Epidermal melanocyte (primary cell): ENCODE data around the gene SLC9A9.

Experiments used
- DNase-seq: peaks from one replicate; pipeline ENCODE4 v3.0.0; 2011; ENCODE audit warnings: low spot score; ENCODE audit not compliant: insufficient read length

The SLC9A9 gene

DNA sequence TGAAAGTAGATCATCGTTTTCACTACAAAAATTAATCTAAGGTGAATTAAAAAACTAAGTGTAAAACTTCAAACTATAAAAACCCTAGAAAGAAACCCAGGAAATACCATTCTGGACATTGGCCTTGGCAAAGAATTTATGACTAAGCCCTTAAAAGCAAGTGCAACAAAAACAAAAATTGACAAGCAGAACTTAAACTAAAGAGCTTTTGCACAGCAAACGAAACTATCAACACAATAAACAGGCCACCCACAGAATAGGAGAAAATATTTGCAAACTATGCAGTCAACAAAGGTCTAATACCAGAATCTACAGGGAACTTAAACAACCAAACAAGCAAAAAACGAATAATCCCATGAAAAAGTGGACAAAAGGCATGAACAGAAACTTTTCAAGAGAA, 426.7 kb downstream of the SLC9A9 start:
- DNase-seq, result no peak

DNA sequence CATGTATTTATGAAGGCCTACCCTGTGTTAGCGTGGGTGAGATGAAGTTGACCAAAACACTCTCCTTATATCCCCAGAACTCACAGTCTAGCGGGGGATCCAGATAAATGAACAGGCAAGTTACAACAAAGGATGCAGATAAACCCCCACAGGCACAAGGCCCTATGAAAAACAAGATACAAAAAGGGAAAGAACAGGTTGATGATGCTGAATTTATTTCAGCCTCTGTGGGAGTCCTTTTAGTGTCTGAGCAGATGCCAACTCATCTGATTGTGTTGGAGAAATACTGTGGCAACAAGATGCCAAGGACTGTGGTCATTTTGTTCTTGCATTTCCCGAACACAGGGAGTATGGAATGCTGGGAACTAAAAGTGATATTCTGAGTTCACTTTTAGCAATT, 428.7 kb downstream of the SLC9A9 start:
- DNase-seq, result no peak

DNA sequence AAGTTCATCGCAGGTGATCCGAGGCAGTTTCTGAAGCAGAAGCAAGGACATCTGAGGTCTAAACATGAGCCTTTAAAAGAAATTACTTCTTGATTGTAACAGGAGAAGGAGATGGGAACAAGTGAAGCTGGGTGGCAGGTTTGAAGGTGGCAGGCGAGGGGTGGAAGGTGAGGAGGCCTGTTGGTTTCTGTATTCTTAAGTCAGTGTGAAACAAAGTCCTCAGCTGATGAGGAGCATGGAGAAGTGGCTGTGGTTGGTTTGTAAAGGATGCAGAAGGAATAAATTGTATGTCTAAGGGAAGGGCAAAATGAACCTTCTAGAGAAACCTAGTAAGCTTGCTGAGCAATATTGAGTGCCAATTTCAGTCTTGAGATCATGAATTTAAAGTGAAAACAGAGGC, 429.9 kb downstream of the SLC9A9 start:
- no peak for DNase-seq

DNA sequence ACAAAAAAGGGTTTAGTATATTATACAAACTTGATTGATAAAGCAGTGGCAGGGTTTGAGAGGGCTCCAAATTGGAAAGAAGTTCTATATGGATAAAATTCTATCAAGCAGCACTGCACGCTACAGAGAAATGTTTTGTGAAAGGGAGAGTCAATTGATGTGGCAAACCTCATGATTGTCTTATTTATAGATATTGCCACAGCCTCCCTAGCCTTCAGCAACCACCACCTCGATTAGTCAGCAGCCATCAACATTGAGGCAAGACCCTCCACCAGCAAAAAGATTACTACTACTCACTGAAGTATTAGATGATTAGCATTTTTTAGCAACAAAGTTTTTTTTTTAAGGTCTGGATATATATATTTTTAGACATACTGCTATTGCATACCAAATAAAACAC, 432.0 kb downstream of the SLC9A9 start:
- DNase-seq, result no peak

DNA sequence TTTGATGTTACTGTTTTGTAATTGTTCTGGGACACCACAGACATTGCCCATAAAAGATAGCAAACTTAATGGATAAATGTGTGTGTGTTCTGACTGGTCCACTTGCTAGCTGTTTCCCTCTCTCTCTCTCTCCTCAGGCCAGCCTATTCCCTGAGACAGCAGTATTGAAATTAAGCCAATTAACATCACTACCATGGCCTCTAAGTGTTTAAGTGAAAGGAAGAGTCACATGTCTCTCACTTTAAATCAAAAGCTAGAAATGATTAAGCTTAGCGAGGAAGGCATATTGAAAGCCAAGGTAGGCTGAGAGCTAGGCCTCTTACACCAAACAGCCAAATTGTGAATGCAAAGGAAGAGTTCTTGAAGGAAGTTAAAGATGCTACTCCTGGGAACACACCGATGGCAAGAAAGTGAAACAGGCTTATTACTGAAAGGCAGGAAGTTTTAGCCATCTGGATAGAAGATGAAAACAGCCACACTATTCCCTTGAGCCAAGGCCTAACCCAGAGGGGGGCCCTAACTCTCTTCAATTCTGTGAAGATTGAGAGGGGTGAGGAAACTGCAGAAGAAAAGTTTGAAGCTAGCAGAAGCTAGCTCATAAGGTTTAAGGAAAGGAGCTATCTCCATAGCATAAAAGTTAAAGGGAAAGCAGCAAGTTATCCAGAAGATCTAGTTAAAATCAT, 433.6 kb downstream of the SLC9A9 start:
- no peak for DNase-seq

DNA sequence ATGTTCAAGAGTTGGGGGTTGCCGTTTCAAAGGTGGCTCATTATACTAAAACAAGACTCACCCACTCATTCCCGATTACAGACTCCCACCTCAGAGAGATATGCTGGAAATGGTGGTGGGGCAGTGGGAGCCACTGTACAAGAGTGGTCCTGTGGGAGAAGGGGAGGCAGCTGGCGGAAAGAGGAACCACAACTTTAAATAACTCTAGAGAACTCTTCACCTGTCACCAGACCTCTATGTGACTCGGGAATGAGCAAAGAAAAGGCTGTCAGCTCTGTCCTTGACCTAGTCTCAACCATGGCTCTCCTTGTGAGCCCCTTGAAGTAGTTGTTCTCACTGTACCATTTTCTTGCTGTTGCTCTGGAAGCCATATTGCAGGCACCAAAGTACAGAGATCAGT, 434.9 kb downstream of the SLC9A9 start:
- no peak for DNase-seq

DNA sequence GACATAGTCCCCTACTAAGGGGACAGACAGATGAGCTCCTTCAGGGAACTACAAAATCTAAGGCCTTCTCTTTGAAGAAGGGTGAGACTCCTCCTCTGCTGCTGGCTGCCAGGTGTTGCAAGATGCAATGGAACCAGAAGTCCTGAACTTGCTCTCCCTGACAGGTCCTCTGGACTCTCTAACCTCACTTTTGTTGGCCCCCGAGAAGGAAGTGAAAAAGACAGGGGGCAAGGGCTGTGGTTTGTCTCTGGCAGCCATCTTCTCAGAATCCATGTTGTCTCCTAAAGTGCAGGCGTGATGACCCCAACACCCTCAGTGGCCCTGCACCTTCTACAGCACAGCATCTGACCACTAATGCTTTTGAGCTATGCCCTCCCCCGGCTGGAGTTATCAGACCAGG, 436.2 kb downstream of the SLC9A9 start:
- no peak for DNase-seq

DNA sequence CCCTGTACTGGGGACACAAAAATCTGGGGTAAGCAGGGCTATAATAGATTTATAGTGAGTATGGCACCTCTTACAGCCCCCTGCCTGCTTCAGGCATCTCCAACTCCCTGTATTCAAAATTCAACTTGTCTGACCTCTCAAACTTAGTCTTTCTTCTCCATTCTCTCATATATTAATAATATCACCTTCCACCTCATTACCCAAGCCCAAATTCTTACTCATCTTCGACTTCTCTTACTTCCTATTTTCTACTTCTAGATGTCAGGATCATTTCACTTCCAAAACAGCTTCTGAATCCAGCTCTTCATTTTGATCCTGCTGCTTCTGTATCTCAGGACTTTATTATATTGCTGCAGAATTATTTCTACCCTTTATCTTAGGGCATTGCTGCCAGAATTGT, 438.0 kb downstream of the SLC9A9 start:
- DNase-seq, result no peak

DNA sequence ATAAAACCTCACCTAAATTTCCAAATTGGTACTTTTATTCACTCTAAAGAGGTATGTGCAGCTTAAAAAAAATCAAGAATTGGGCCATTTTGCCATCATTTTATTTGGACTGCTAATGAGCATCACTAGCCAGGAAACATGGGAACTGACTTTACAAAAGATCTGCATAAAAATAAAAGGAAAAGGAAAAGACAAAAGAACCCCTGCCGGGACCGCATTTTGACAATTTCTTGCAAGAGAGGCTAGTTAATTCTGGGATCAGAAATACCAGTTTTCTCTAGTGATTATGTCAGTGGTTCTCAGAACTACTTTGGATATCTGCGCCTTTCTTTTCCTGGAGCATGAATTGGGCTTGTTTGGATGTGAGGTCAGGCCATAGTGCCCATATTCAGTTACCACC, 439.5 kb downstream of the SLC9A9 start:
- DNase-seq, result no peak

DNA sequence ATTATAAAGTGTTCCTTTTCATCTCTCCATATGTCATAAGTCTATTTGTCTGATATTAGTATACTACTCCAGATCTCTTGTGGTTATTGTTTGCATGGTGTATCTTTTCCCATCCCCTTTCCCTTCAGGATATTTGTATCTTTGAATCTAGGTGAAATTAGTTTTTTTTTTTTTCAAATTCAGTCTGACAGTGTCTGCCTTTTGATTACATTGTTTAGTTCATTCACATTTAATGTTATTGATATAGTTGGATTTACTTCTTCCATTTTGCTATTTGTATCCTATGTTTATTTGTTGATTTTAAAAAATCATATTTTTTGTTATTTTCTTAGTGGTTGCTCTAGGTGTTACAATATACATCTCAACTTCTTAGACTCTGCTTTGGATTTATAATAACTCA, 445.7 kb downstream of the SLC9A9 start:
- no peak for DNase-seq

DNA sequence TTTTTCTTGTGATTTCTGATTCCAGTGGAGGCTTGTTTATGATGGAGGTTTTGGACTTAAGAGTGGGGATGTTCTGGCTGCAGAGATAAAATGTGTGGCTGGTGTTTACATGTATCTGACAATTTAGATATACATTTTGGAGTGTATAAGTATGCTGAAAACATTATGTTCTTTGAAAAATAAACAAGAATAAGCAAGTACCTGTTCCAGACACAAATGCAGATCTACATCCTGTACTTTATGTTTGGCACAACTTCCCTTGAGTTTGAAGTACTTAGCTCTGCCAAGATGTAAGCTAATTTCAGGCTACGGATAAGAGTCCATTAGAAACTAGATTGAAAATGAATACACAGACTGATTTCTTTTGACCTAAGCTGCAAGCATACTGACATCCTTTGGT, 451.5 kb downstream of the SLC9A9 start:
- DNase-seq, result no peak

DNA sequence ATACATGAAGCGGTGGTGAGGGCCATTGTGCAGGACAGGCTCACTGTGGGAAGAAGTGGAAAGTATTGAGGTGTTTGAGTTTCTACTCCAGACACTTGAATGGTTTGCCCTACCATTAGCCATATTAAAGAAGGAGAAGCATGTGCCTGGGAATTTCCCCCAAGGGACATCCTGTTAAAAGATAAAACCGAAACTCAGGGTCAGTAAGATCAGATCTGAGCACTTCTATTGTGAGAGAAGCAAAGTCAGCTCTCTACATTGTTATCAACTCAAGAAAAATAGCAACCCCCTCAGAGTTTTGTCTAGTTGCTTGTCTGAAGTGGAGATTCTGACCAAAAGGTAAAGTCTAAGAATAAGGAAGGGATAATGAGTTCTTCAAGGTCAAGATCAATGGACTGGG, 458.9 kb downstream of the SLC9A9 start:
- no peak for DNase-seq

DNA sequence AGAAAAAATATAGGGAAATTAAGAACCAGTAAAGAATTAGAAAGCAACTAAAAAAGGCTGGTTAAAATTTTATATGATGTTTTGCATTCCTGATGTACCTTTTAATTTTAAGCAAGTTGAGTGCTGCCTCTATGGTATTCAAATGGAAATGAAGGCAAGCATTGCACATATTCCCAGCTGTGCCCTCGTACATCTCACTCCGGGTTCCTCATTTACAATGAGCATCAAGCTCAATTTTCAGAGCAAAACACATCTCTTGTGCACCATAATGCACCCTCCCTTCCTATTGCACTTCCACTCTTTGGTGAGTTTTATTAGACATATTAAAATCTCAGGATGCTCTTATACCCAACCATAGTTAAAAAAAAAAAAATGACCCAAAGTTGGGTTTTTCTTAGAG, 460.8 kb downstream of the SLC9A9 start:
- no peak for DNase-seq

DNA sequence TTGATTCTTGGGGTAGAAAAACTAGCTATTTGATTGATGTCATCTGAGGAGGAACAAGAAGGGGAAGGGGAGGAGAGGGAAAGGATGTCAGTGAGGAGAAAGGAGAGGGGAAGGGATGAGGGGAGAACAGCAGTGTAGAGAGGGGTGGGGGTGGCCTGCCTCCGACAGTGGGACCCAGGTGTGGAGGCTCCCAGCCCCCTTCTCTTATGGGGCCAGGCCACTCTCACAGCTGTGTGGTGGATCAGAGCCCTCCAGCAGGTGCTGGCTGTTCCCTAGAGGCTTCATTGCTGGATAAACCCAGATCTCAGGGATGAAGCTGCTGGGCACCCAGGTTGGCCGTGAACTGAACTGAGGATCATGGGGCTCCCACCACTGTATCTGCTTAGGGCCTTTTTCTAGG, 464.2 kb downstream of the SLC9A9 start:
- DNase-seq, result no peak

DNA sequence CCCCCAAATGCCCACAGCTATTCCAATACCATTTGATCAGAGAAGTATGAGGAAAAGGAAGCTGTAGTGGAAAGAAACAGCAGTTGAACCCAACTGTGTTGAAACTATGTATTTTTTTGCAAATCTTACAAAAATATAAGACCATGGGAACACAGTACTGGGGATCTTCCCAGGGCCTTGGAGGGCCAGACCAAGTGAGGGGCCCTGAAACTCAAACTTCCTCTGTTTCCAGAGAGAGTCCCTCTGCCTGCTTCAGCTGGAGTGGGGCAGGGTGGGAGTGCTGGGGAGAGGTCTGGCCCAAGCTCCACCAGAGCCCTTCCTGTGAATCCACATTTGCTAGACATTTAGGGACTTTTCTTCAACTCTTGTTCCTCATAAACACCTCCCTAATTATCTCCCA, 464.8 kb downstream of the SLC9A9 start:
- DNase-seq, result no peak

DNA sequence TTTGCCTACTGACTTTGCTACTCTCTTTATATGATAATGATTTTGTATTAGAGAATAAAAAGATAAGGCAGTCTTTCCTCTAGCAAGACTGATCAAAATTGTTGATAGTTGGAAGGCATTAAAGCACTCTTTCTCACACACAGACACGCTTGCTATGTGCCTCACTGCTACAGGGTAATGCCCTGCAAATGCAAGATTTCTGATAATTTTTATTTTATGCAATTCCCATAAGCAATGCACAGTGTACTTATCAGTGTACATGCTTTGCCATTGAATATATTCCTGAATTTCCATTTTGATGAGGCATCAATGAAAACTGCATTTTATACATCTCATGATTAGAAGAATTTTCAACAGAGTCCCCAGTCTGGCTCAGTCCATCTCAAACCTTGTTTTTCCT, 465.5 kb downstream of the SLC9A9 start:
- DNase-seq, result no peak

DNA sequence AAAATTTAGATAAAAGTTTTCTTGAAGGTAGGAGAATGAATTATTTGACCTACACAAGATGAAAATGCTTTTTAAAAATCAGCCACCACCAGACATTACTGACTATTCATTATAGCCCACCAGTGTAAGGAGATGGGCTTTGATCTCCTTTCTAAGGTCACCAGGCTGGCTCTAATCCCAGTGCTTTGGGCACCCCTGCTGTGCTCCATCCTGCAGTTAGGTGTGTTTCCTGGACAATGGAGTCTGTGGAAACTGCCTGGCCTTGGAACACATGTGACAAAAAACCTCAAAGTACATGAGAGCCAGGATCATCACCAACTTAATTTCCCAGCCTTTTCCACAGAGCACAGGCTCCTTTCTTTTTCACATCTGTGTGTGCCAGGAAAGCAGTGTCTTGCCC, 467.8 kb downstream of the SLC9A9 start:
- no peak for DNase-seq

DNA sequence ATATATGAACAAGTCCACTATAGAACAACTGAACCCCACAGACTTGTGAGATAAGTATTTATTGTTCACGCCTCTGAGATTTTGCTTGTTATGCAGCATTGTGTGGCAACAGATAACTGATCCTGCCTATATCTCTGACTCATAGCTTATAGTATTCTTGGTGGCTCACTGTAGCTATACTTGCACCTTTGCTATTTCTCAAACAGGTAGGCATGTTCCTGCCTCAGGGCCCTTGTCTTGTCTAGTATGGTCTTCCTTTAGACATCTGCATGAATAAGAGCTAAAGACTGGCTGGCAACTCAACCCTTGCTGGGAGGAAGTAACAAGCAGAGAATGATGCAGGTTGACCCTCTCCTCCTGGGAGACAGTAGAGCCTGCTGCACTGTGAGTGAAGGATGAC, 472.6 kb downstream of the SLC9A9 start:
- no peak for DNase-seq

DNA sequence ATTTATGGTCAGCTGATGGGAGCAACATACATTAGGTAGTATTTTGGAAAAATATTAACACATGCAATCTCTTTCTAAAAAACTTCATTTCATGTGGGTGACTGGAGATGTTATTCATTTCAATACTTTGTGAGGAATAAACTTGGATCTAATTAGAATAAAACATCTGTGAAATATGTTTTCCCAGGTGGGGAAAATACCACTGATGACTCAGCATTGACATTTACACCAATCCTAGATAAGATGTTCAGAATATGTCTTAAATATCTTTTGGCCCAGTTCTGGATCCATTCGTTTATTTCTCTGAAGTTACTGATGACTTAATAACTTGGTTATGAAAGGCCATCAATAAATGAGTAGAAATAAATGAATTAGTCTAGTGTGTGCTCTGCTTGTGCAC, 481.1 kb downstream of the SLC9A9 start:
- DNase-seq, result no peak

DNA sequence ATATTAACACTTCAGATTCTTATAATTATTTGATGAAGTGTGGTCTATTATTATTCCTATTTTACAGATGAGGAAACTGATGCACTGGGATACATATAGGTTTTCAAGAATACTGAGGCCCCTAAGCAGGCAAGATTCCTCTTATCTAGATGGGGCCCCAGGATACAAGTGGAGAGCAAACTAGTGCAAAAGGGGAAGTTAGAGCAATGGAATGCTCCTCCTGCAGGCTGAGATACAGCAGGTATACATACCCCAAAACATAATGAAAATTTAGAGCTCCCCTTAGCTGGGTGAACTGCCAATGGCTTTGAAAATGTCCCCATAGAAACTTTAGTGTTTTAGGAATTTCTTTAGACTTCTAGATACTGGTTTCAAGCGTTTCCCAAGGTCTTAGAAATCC, 481.6 kb downstream of the SLC9A9 start:
- no peak for DNase-seq

DNA sequence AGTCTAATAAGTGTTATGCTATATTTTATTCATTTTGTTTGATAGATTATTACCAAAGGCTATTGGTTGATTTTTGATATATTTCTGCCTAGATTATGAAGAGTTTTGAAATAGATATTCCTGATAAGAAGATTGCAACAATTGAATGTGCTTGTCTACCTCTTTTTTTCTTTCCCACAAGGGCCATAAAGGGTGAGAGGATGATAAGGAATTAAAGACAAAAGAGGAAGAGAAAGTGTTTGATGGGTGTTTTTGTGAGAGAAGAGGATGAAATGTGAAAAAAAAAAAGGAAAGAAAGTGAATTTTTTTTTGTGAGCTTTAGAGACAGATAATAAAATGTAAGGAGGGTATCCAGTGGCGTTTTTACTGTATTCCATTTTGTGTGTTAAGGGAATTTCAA, 484.3 kb downstream of the SLC9A9 start:
- DNase-seq, result no peak

DNA sequence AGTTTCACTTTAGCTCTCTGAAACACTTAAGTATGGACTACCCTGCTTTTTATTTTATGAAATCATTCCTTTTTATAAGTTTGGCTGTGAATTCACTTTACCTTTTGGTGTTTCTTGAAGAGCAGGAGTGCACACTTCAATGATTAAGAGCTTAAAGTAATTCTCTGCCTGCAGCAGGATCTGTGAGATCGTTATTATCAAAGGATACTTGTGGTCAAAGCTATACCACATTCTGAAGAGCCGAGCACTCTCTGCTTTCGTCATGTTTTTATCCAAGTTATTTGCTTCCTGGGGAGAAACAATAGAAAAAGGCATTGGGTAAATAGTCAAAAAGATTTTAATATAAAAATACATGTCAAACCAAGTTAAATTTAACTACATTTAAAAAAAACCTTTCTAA, 485.0 kb downstream of the SLC9A9 start:
- no peak for DNase-seq

DNA sequence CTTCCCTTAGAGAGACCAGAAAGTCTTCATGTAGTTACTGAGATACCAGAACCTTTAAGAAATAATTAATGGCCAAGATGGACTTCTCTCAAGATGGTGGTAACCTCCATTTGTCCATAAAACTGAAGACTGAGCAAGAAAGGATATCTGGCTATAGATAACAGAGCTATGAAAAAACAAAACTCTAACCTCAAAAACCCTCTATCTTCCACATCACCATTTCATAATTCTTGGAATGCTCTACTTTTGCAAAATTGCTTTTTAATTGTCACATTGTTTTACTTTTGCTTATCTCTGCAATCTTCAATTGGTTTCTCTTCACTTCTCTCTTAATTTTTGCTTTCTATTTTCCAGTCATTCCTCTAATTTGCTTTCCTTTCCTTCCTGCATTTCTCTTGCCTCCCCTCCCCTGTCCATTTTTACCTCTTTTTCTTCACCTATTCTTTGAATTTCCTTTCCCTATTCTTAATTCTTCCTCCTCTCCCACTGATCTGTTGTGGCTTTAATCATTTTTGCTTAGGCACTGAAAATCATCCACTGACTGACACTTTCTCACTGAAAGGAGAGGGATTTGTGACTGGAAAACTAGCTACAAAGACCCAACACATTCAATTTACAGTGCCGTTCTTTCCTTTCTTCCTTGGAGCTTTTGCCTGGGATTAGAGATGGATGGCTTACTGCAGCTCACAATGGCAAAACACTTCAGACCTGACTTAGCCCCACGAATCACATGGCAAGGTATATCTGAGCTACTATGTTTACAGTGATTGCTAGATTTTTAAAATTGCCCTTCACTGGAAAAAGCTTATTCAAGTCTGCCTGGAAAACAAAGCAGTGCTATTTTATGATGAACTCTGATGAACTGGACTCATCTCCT, 485.9 kb downstream of the SLC9A9 start:
- no peak for DNase-seq
